ENCODE measurements around the gene GNGT2.
A peak's percentile ranks its signal among the peaks of the same experiment; 100 is the strongest.
"Not testable (repeated sequence)": the region's sequence is repeated elsewhere in the genome, so short reads cannot be mapped to it uniquely, and the experiment has no call there.

The GNGT2 gene

GRCh38 chr17:49190932-49191331, 19.4 kb downstream of the GNGT2 start:
- H2BK120ac ChIP-seq (ENCODE audit: low read depth, low read length): no peak overlapping the region
- H2BK15ac ChIP-seq (ENCODE audit: low read depth, poor library complexity, severe bottlenecking): no peak overlapping the region
- no peaks in the 10 kb centered on the region for H3K9me3 ChIP-seq (ENCODE audit: control insufficient read depth, low read length)
- H3K14ac ChIP-seq (ENCODE audit: low read length in 2 of 2): no peak overlapping the region
- no peak overlapping the region for H2BK5ac ChIP-seq (ENCODE audit: low read depth, low read length, poor library complexity, severe bottlenecking)
- H4K91ac ChIP-seq (ENCODE audit: low read length): no peak overlapping the region
- peaks cover 9% of the 10 kb centered on the region for H3K4me1 ChIP-seq (ENCODE audit: control insufficient read depth, insufficient read depth, low read depth, low read length)
- no peak overlapping the region for H3K4me3 ChIP-seq (ENCODE audit: insufficient read depth in 1 of 2, low read depth in 1 of 2, low read length in 2 of 2)
- H3K18ac ChIP-seq (ENCODE audit: low read depth in 1 of 2, low read length in 2 of 2): no peak overlapping the region
- WGBS: 85% methylated on average over 3 of the region's 4 CpGs
- no peak overlapping the region for H3K27ac ChIP-seq (ENCODE audit: low read length, poor library complexity, severe bottlenecking)
- peaks cover 0 to 4% of the 10 kb centered on the region in 2 experiments for H3K27me3 ChIP-seq (ENCODE audit: control insufficient read depth in 1 of 2, insufficient read depth in 1 of 2, low read length in 2 of 2)
- H2AK5ac ChIP-seq (ENCODE audit: low read length, severe bottlenecking): no peak overlapping the region
- H2AFZ ChIP-seq (ENCODE audit: low read depth, low read length): no peak overlapping the region
- DNase-seq: no peak
- no peak overlapping the region for H3K9ac ChIP-seq (ENCODE audit: low read length)
- H3K36me3 ChIP-seq (ENCODE audit: control insufficient read depth in 1 of 2, insufficient read depth in 2 of 2, low read depth in 1 of 2, low read length in 2 of 2): no peaks in the 10 kb centered on the region
- H3K23ac ChIP-seq (ENCODE audit: low read length in 2 of 2): no peak overlapping the region
- H2BK12ac ChIP-seq (ENCODE audit: low read length in 2 of 2): peak overlapping the region; percentile 6 to 51
- no peak overlapping the region for H4K8ac ChIP-seq (ENCODE audit: low read length)
- no peaks in the 10 kb centered on the region for H3K79me1 ChIP-seq (replicated peaks; ENCODE audit: low read length, poor library complexity, severe bottlenecking)
- H3K4ac ChIP-seq (ENCODE audit: low read depth in 1 of 2, low read length in 2 of 2): no peak overlapping the region
- no peak overlapping the region for H3K4me2 ChIP-seq (ENCODE audit: low read length, poor library complexity, severe bottlenecking)

- no peak overlapping the region for H2BK120ac ChIP-seq (ENCODE audit: low read depth, low read length)
- DNase-seq: peak; percentile 54
- H3K4me3 ChIP-seq (ENCODE audit: insufficient read depth in 1 of 2, low read depth in 1 of 2, low read length in 2 of 2): no peak overlapping the region
- 92% methylated on average over 1 of the region's 3 CpGs for WGBS
- H2AK5ac ChIP-seq (ENCODE audit: low read length, severe bottlenecking): no peak overlapping the region
- no peak overlapping the region for H3K27ac ChIP-seq (ENCODE audit: low read length, poor library complexity, severe bottlenecking)
- H2BK12ac ChIP-seq (ENCODE audit: low read length in 2 of 2): no peak overlapping the region
- peaks cover 0 to 4% of the 10 kb centered on the region in 2 experiments for H3K27me3 ChIP-seq (ENCODE audit: control insufficient read depth in 1 of 2, insufficient read depth in 1 of 2, low read length in 2 of 2)
- H3K9me3 ChIP-seq (ENCODE audit: control insufficient read depth, low read length): no peaks in the 10 kb centered on the region
- no peak overlapping the region for H4K91ac ChIP-seq (ENCODE audit: low read length)
- H3K14ac ChIP-seq (ENCODE audit: low read length in 2 of 2): no peak overlapping the region
- H3K4me1 ChIP-seq (ENCODE audit: control insufficient read depth, insufficient read depth, low read depth, low read length): peaks cover 1% of the 10 kb centered on the region
- no peak overlapping the region for H3K9ac ChIP-seq (ENCODE audit: low read length)
- no peak overlapping the region for H3K4ac ChIP-seq (ENCODE audit: low read depth in 1 of 2, low read length in 2 of 2)
- H2BK15ac ChIP-seq (ENCODE audit: low read depth, poor library complexity, severe bottlenecking): no peak overlapping the region
- H3K79me1 ChIP-seq (replicated peaks; ENCODE audit: low read length, poor library complexity, severe bottlenecking): no peaks in the 10 kb centered on the region
- H2AFZ ChIP-seq (ENCODE audit: low read depth, low read length): no peak overlapping the region
- H2BK5ac ChIP-seq (ENCODE audit: low read depth, low read length, poor library complexity, severe bottlenecking): no peak overlapping the region
- no peaks in the 10 kb centered on the region for H3K36me3 ChIP-seq (ENCODE audit: control insufficient read depth in 1 of 2, insufficient read depth in 2 of 2, low read depth in 1 of 2, low read length in 2 of 2)
- H4K8ac ChIP-seq (ENCODE audit: low read length): no peak overlapping the region
- H3K4me2 ChIP-seq (ENCODE audit: low read length, poor library complexity, severe bottlenecking): no peak overlapping the region
- H3K23ac ChIP-seq (ENCODE audit: low read length in 2 of 2): no peak overlapping the region
- H3K18ac ChIP-seq (ENCODE audit: low read depth in 1 of 2, low read length in 2 of 2): no peak overlapping the region
Observed at GRCh38 chr17:49187301-49187700, 23.1 kb downstream of the GNGT2 start.

GRCh38 chr17:49185381-49185780, 25.0 kb downstream of the GNGT2 start:
- not testable (repeated sequence) for H3K9ac ChIP-seq (ENCODE audit: low read length); H3K4ac ChIP-seq (ENCODE audit: low read depth in 1 of 2, low read length in 2 of 2); DNase-seq; H3K36me3 ChIP-seq (ENCODE audit: control insufficient read depth in 1 of 2, insufficient read depth in 2 of 2, low read depth in 1 of 2, low read length in 2 of 2); H2BK15ac ChIP-seq (ENCODE audit: low read depth, poor library complexity, severe bottlenecking); H4K8ac ChIP-seq (ENCODE audit: low read length); H2BK12ac ChIP-seq (ENCODE audit: low read length in 2 of 2); H3K4me2 ChIP-seq (ENCODE audit: low read length, poor library complexity, severe bottlenecking); H2AK5ac ChIP-seq (ENCODE audit: low read length, severe bottlenecking); H2AFZ ChIP-seq (ENCODE audit: low read depth, low read length); H3K27me3 ChIP-seq (ENCODE audit: control insufficient read depth in 1 of 2, insufficient read depth in 1 of 2, low read length in 2 of 2); H4K91ac ChIP-seq (ENCODE audit: low read length); H3K4me3 ChIP-seq (ENCODE audit: insufficient read depth in 1 of 2, low read depth in 1 of 2, low read length in 2 of 2); H3K79me1 ChIP-seq (replicated peaks; ENCODE audit: low read length, poor library complexity, severe bottlenecking); H3K23ac ChIP-seq (ENCODE audit: low read length in 2 of 2); H3K27ac ChIP-seq (ENCODE audit: low read length, poor library complexity, severe bottlenecking); H3K9me3 ChIP-seq (ENCODE audit: control insufficient read depth, low read length); H2BK5ac ChIP-seq (ENCODE audit: low read depth, low read length, poor library complexity, severe bottlenecking); H3K18ac ChIP-seq (ENCODE audit: low read depth in 1 of 2, low read length in 2 of 2); H3K14ac ChIP-seq (ENCODE audit: low read length in 2 of 2); H3K4me1 ChIP-seq (ENCODE audit: control insufficient read depth, insufficient read depth, low read depth, low read length); H2BK120ac ChIP-seq (ENCODE audit: low read depth, low read length)
- 83% methylated on average over 1 of the region's 1 CpG for WGBS

- not testable (repeated sequence) for H3K4ac ChIP-seq (ENCODE audit: low read depth in 1 of 2, low read length in 2 of 2); DNase-seq; H3K9ac ChIP-seq (ENCODE audit: low read length); H4K8ac ChIP-seq (ENCODE audit: low read length); H3K4me2 ChIP-seq (ENCODE audit: low read length, poor library complexity, severe bottlenecking); H4K91ac ChIP-seq (ENCODE audit: low read length); H3K9me3 ChIP-seq (ENCODE audit: control insufficient read depth, low read length); H2BK15ac ChIP-seq (ENCODE audit: low read depth, poor library complexity, severe bottlenecking); H3K36me3 ChIP-seq (ENCODE audit: control insufficient read depth in 1 of 2, insufficient read depth in 2 of 2, low read depth in 1 of 2, low read length in 2 of 2); H3K27ac ChIP-seq (ENCODE audit: low read length, poor library complexity, severe bottlenecking); H3K79me1 ChIP-seq (replicated peaks; ENCODE audit: low read length, poor library complexity, severe bottlenecking); H3K27me3 ChIP-seq (ENCODE audit: control insufficient read depth in 1 of 2, insufficient read depth in 1 of 2, low read length in 2 of 2); H3K23ac ChIP-seq (ENCODE audit: low read length in 2 of 2); H2BK120ac ChIP-seq (ENCODE audit: low read depth, low read length); H3K18ac ChIP-seq (ENCODE audit: low read depth in 1 of 2, low read length in 2 of 2); H3K4me1 ChIP-seq (ENCODE audit: control insufficient read depth, insufficient read depth, low read depth, low read length); H3K4me3 ChIP-seq (ENCODE audit: insufficient read depth in 1 of 2, low read depth in 1 of 2, low read length in 2 of 2); H2BK5ac ChIP-seq (ENCODE audit: low read depth, low read length, poor library complexity, severe bottlenecking); H2AK5ac ChIP-seq (ENCODE audit: low read length, severe bottlenecking); H2BK12ac ChIP-seq (ENCODE audit: low read length in 2 of 2); H3K14ac ChIP-seq (ENCODE audit: low read length in 2 of 2); H2AFZ ChIP-seq (ENCODE audit: low read depth, low read length)
Observed at GRCh38 chr17:49184522-49184921, 25.9 kb downstream of the GNGT2 start.
